GM12892 (cell line): ENCODE data around the gene SLC7A6.
"Not testable (repeated sequence)": the region's sequence is repeated elsewhere in the genome, so short reads cannot be mapped to it uniquely, and the experiment has no call there.

Experiments used
- POLR2A ChIP-seq: IDR thresholded peaks from 2 replicates; pipeline ENCODE4 v1.6.1; 2011; ENCODE audit warnings: low read depth, low read length, control low read depth
- POLR2AphosphoS5 ChIP-seq: IDR thresholded peaks from 2 replicates; pipeline ENCODE4 v1.6.1; 2011; ENCODE audit warnings: low read depth, low read length, control low read depth

DNA sequence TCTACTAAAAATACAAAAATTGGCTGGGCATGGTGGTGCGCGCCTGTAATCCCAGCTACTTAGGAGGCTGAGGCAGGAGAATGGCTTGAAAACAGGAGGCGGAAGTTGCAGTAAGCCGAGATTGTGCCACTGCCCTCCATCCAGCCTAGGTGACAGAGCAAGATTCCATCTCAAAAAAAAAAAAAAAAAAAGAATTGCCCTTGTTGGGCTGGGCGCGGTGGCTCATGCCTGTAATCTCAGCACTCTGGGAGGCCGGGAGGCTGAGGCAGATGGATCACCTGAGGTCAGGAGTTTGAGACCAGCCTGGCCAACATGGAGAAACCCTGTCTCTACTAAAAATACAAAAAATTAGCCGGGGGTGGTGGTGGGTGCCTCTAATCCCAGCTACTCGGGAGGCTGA is 24.5 kb downstream of the SLC7A6 start:
- not testable (repeated sequence) for TF ChIP-seq POLR2A, POLR2AphosphoS5
